ENCODE measurements around the gene TPM2. TPM values are rescaled to one million over a fixed set of nuclear protein-coding genes. Genes with fewer than 3 reads are reported as not detected.
"Not testable (repeated sequence)": the region's sequence is repeated elsewhere in the genome, so short reads cannot be mapped to it uniquely, and the experiment has no call there.

Gene TPM2
- polyA plus RNA-seq, 5 donors: 149 to 645 (median 181) TPM

DNA sequence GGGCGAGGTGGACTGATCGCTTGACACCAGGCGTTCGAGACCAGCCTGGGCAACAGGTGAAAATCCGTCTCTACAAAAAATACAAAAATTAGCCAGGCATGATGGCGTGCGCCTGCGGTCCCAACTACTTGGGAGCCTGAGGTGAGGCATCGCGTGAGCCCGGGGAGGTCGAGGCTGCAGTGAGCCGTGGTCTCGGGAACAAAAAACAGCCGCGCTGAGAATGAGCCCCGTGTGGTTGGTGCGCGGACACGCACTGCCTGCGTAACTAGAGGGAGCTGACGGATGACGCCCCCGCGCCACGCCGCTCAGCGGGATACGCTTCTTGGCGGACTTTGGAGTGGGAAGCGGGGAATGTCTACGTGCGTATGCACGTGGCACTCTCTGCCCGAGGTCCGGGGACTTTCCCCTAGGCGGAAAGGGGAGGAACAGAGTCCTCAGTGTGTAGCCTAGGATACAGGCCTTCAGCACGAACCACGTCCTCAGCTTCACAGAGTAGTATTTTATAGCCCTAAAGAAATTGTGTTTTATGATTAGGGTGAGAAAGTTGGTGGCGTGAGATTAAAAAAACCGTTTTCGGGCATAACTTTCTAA lies 32.1 kb downstream of the TPM2 start, which contains the start of gene RMRP:
Gene RMRP, minus strand, starts transcription at position 474 of the 591 bp plus-strand sequence.
- DNase-seq: peak; percentile 98 to 99

DNA sequence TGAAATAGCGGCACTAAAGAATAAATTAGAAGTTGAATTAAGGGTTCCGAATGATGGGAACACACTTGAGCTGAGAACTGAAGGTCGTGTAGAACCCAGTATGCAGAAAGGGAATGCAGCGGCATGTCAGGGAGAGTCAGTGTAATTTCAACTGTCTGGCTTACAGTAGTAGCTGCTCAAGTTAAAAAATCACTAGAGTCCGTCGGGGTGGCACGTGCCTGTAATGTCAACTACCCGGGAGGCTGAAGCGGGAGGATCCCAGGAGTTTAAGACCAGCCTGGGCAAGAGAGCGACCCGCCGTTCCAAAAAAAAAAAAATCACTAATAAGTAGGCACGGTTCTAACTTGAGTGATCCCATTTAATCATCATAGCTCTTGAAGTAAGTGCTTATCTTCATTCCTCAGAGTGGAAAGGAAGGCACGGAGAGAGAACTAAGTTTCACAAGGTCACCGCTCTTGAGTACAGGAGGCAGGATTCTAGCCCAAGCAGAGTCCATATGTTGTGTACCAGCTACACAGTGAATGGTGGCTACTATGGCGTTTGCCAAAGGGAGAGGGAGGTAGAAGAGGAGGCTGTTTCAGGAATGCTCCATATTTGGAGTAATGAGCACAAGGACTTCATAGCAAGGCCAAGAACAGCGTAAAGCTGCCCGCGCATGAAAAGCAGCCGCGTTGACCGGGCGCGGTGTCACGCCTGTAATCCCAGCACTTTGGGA lies 32.7 kb downstream of the TPM2 start:
- peak in 1 of 2 donors; percentile 66 for DNase-seq

GRCh38 chr9:35656348-35656747 lies 33.4 kb downstream of the TPM2 start:
- DNase-seq: no peak

DNA sequence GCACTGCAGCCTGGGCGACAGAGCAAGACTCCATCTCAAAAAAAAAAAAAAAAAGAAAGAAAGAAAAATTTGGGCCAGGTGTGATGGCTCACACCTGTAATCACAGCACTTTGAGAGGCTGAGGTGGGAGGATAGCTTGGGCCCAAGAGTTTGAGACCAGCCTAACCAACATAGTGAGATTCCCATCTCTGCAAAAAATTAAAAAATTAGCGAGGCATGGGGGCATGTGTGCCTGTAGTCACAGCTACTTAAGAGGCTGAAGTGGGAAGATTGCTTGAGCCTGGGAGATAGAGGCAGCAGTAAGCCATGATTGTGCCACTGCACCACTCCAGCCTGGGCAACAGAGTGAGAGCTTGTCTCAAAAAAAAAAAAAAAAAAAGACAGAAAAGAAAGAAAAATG lies 36.1 kb downstream of the TPM2 start:
- no peak for DNase-seq

DNA sequence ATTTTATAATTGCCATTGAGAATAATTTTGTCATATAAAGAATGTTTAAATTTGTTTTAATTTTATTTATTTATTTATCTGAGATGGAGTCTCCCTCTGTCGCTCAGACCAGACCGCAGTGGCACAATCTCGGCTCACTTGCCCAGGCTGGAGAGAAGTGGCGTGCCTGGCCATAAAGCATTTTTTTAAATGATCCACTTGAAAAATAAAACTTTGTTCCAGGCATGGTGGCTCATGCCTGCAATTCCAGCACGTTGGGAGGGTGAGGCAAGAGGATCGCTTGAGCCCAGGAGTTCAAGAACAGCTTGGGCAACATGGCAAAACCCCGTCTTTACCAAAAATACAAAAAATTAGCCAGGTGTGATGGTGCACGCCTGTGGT lies 36.9 kb downstream of the TPM2 start:
- DNase-seq: no peak

DNA sequence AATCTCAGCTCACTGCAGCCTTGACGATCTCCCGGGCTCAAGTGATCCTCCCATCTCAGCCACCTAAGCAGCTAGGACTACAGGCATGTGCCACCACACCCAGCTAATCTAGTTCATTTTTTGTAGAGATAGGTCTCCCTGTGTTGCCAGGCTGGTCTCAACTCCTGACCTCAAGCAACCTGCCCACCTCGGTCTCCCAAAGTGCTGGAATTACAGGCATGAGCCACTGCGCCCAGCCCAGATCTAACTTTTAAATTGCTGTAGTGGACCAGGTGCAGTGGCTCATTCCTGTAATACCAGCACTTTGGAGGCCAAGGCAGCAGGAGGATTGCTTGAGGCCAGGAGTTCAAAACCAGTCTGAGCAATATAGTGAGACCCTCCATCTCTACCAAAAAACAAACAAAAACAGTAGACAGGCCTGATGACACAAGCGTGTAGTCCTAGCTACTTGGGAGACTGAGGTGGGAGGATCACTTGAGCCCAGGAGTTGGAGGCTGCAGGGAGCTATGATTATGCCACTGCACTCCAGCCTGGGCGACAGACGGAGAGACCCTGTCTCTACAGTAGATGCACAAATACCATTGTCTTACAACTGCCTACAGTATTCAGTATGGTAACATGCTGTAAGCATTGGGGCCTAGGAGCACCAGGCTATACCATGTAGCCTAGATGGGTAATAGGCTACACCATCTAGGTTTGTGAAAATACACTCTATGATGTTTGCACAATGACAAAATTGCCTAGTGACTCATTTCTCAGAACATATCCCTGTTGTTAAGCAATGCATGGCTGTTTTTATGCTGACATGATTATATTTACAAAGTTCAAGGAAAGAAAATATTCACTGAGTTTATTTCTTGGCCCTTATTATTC lies 37.5 kb downstream of the TPM2 start:
- DNase-seq: no peak

DNA sequence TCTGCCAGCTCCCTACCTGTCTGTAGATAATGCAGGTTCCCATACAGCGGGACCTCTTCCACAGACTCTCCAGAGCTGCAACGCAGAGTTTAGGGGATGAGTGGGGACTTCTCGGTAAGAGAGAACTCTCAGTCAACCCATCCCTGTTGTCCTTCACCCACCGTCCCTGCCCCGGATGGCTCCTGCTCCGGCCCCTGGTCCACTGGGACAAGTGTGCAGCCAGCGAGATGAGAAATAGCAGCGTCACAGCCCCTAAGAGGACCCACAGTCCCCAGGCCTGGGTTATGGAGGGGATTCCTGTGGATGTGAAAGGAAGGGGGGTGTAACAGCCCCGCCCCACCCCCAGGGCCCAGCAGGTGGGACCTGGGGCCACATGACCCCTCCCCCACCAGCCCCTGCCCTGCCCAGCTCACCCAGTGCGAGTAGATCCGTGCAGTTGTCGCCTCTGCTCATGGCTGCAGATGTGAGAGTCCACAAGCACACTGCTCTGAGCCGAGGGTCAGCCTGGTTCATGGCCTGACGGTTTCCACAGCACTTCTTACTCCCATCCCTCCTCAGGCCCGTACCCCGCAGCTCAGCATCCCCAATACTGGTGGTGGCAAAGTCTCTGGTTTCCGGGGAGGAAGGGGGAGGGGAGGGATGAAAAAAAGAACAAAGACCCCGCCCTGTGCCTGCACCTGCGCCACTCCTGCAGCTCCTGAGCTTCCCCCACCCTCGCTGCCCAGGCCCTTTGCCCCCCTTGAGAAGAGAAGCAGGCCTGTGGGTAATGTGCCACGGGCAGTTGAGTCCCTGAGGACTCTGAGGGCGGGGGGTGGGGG lies 39.2 kb downstream of the TPM2 start, which contains the start of gene SIT1:
Gene SIT1, minus strand, starts transcription at position 591 of the 818 bp plus-strand sequence. Its CDS starts 78 bp downstream, at position 513.
- DNase-seq: no peak

GRCh38 chr9:35649431-35650340 lies 40.0 kb downstream of the TPM2 start:
- no peak for DNase-seq

DNA sequence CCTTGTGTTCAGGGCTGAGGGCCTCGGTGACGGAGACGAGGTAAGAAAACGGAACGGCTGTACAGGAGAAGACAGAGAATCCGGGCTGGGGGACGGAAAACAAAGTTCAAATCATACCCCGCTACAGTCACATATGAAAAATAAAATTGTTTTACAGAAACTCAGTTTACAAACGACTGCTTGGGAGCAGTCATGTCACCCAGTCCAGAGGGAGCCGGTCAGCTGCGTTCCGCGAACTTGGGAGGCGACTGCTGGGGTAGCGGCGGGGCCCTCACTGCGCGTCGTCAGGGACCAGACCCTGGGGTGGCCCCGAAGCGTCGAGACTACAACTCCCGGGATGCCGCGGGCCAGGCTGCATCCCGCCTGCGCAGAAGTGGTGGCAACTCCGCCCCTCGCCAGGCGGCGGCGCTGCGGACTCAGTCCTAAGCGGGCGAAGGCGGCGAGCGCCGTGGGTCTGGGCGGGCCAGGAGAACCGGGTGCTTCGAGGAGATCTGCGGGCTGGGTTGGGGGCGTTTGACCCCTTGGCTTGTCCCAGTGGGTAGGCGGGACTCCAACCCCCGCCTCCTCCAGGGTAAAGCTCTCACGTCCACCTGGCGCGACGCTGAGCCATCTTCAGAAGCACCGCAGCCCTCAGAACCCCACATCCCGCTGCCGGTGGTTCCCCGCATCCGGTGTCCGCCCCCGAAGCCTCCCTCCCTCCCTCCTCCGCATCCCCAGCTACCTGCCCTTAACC lies 43.0 kb downstream of the TPM2 start:
- peak; percentile 95 to 96 for DNase-seq

DNA sequence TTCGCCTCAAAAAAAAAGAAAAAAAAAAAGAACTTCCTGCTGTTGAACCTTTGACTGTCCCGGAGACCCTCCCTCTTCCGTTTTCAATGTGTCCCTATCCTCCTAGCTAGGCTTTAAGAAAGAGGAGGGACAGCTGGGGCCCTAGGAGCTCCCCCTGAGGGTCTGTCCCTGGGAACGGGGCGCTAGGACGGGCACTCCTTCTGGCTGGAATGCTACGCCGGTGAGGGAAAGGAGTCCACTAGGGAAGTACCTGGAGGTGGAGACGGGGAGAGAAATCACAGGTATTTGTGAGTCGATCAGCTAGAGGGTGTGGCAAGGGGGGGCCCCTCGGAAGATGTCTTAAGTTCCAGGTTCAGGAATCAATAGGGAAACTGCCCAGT lies 43.6 kb downstream of the TPM2 start:
- no peak for DNase-seq

DNA sequence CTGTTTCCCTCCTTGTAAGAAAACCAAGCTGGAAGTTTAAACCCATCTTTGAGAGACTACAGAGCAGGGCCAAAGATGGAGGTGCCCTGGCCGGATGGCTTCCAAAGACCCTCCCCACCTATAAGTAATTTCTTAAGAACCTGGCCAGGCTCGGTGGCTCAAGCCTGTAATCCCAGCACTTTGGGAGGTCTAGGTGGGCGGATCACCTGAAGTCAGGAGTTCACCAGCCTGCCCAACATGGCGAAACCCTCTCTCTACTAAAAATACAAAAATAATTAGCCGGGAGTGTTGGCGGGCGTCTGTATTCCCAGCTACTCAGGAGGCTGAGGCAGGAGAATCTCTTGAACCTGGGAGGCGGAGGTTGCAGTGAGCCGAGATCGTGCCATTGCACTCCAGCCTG lies 44.0 kb downstream of the TPM2 start:
- not testable (repeated sequence) for DNase-seq

DNA sequence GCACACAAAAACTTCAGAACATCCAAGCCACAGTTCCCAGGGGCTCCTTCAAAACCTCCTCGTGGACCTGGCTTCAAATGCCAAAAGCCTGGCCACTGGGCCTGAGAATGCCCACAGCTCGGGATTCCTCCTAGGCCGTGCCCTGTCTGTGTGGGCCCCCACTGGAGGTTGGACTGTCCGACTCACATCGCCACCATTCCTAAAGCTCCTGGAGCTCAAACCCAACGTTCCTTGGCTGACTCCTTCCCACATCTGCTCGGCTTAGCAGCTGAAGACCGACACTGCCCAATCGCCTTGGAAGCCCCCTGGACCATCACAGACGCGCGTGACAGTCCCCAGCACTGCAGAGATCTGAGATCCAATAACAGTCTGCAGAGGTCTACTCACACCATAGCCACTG lies 46.7 kb downstream of the TPM2 start:
- DNase-seq: no peak

- not testable (repeated sequence) for DNase-seq
These were observed 48.2 kb downstream of the TPM2 start for GRCh38 chr9:35641478-35641877.

DNA sequence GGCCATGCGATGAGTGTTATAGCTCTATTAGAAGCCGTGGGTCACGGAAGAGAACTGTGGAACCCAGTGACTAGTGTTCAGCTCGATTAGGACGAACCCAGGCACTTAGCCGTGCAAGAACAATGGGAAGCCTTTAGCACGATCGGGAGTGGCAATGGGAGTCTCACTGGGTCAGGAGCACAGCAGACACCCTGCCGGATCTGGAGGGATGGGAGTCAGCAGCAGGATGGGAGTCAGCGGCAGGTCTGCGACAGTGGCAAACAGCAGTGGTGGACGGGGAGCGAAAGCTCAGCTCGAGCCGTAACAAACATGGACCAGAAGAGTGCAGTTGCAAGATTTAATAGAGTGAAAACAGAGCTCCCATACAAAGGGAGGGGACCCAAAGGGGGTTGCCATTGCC lies 49.3 kb downstream of the TPM2 start:
- not testable (repeated sequence) for DNase-seq

GRCh38 chr9:35639631-35640030 lies 50.1 kb downstream of the TPM2 start:
- no peak for DNase-seq

- not testable (repeated sequence) for DNase-seq
These were observed 50.5 kb downstream of the TPM2 start for GRCh38 chr9:35639225-35639624.

- DNase-seq: not testable (repeated sequence)
These were observed 51.0 kb downstream of the TPM2 start for GRCh38 chr9:35638751-35639150.

DNA sequence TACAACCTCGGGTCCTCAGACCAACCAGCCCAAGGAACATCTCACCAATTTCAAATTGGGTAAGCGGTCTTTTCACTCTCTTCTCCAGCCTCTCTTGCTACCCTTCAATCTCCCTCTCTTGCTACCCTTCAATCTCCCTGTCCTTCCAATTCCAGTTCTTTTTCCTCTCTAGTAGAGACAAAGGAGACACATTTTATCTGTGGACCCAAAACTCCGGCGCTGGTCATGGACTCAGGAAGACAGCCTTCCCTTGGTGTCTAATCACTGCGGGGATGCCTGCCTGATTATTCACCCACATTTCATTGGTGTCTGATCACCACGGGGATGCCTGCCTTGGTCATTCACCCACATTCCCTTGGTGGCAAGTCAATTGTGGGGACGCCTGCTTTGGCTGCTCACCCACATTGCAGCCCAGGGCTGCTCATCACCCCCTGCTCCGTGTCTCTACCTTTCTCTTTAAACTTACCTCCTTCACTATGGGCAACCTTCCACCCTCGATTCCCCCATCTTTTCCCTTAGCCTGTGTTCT lies 52.2 kb downstream of the TPM2 start:
- not testable (repeated sequence) for DNase-seq

- DNase-seq: not testable (repeated sequence)
These were observed 52.9 kb downstream of the TPM2 start for GRCh38 chr9:35636877-35637246.

All from right lung (tissue), 5 donors.